A673 (cell line): Measurements from ENCODE around the gene PRR23E.

Source experiments
- EZH2 ChIP-seq: fragments of 200-600 bp; sonication (generic); IDR thresholded peaks from 2 replicates; pipeline ENCODE4 v1.6.1; 2017; ENCODE audit warnings: borderline replicate concordance, low read depth, mild to moderate bottlenecking, mixed read lengths, antibody characterized with exemption, low read length; ENCODE audit not compliant: poor library complexity, severe bottlenecking
- TF ChIP-seq, protein P1 (sequence below): fragments of 300-800, 200-600 bp; sonication (generic); conservative IDR thresholded peaks from 2 replicates; pipeline ENCODE4 v1.5.1; 2017; ENCODE audit warnings: low read depth, mild to moderate bottlenecking, antibody characterized with exemption, low read length, moderate library complexity, mixed read lengths

GRCh38 chr3:127218454-127218922, 25.6 kb downstream of the PRR23E start:
- TF ChIP-seq, protein P1, sequence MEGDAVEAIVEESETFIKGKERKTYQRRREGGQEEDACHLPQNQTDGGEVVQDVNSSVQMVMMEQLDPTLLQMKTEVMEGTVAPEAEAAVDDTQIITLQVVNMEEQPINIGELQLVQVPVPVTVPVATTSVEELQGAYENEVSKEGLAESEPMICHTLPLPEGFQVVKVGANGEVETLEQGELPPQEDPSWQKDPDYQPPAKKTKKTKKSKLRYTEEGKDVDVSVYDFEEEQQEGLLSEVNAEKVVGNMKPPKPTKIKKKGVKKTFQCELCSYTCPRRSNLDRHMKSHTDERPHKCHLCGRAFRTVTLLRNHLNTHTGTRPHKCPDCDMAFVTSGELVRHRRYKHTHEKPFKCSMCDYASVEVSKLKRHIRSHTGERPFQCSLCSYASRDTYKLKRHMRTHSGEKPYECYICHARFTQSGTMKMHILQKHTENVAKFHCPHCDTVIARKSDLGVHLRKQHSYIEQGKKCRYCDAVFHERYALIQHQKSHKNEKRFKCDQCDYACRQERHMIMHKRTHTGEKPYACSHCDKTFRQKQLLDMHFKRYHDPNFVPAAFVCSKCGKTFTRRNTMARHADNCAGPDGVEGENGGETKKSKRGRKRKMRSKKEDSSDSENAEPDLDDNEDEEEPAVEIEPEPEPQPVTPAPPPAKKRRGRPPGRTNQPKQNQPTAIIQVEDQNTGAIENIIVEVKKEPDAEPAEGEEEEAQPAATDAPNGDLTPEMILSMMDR: no peak
- no peak for TF ChIP-seq EZH2
